IMR-90 (cell line): ENCODE measurements around the gene CENPP. TPM values are rescaled to one million over a fixed set of nuclear protein-coding genes. Genes with fewer than 3 reads are reported as not detected.

Experiments used
- ATAC-seq: fragments of 200-7000 bp; cut with Tn5 transposase; 2 replicates; pipeline ENCODE4 v1.9.1; 2020; ENCODE audit warnings: low read depth, mild to moderate bottlenecking, moderate library complexity
- BruUV-seq: library from RNA; stranded (reverse); fragments of 400-500 nt; replicated peaks from 2 replicates; lab custom pipeline; 2021; lab: Mats Ljungman, UMichigan
- CTCF ChIA-PET: fragments of 300-600 bp; formaldehyde crosslinking; extraction: SDS; loops from one replicate; lab custom pipeline; 2021; ENCODE audit warnings: antibody characterized with exemption; lab: Yijun Ruan, JAX
- POLR2A ChIA-PET: fragments of 300-600 bp; sonication (Branson Sonifier 250); formaldehyde crosslinking; loops from one replicate; lab custom pipeline; 2022; ENCODE audit warnings: antibody characterized with exemption; ENCODE audit not compliant: unreplicated experiment; lab: Charles Lee
- DNase-seq: peaks from one replicate; pipeline ENCODE4 v3.0.0; 2013
- H2AFZ ChIP-seq: replicated peaks from 2 replicates; pipeline ENCODE3; 2013; ENCODE audit warnings: low read length, mild to moderate bottlenecking; ENCODE audit not compliant: poor library complexity
- H2AK5ac ChIP-seq: 2 replicates; pipeline ENCODE4 v1.6.1; 2013; ENCODE audit warnings: low read depth, low read length, inconsistent platforms
- H2AK9ac ChIP-seq: replicated peaks from 2 replicates; pipeline ENCODE3; 2013; ENCODE audit warnings: mild to moderate bottlenecking, low read depth, low read length, moderate library complexity; ENCODE audit not compliant: poor library complexity
- H2BK120ac ChIP-seq: 2 replicates; pipeline ENCODE4 v1.6.1; 2013; ENCODE audit warnings: low read depth, low read length, inconsistent platforms
- H2BK15ac ChIP-seq: 3 replicates; pipeline ENCODE4 v1.6.1; 2013; ENCODE audit warnings: low read depth, low read length, inconsistent platforms
- H2BK20ac ChIP-seq: 2 replicates; pipeline ENCODE4 v1.6.1; 2013; ENCODE audit warnings: low read depth, mild to moderate bottlenecking, inconsistent platforms, low read length, moderate library complexity
- H2BK5ac ChIP-seq: 2 replicates; pipeline ENCODE4 v1.6.1; 2013; ENCODE audit warnings: mild to moderate bottlenecking, low read depth, low read length, inconsistent platforms; ENCODE audit not compliant: poor library complexity, severe bottlenecking
- H3K14ac ChIP-seq: replicated peaks from 2 replicates; pipeline ENCODE4 v1.6.1; 2013; ENCODE audit warnings: low read depth, low read length, inconsistent platforms
- H3K18ac ChIP-seq: 2 replicates; pipeline ENCODE4 v1.6.1; 2013; ENCODE audit warnings: low read depth, low read length, control low read depth
- H3K23ac ChIP-seq: 2 replicates; pipeline ENCODE4 v1.6.1; 2013; ENCODE audit warnings: low read depth, low read length, inconsistent platforms
- H3K27ac ChIP-seq: 2 replicates; pipeline ENCODE4 v1.5.1; 2013; ENCODE audit warnings: mild to moderate bottlenecking, control low read depth, low read length; ENCODE audit not compliant: insufficient read depth
- H3K27me3 ChIP-seq: 2 replicates; pipeline ENCODE4 v1.6.1; 2013; ENCODE audit warnings: low read length; ENCODE audit not compliant: control insufficient read depth, insufficient read depth
- H3K36me3 ChIP-seq: 2 replicates; pipeline ENCODE4 v1.6.1; 2013; ENCODE audit warnings: low read length, mixed read lengths; ENCODE audit not compliant: control insufficient read depth, insufficient read depth
- H3K4ac ChIP-seq: 2 replicates; pipeline ENCODE4 v1.6.1; 2013; ENCODE audit warnings: low read depth, low read length, inconsistent platforms
- H3K4me1 ChIP-seq: 2 replicates; pipeline ENCODE4 v1.6.1; 2013; ENCODE audit warnings: low read length, mixed read lengths; ENCODE audit not compliant: control insufficient read depth, insufficient read depth
- H3K4me2 ChIP-seq: 2 replicates; pipeline ENCODE4 v1.6.1; 2013; ENCODE audit warnings: low read depth, mild to moderate bottlenecking, control low read depth, low read length, moderate library complexity
- H3K4me3 ChIP-seq: 2 replicates; pipeline ENCODE4 v1.5.1; 2013; ENCODE audit warnings: low read depth, mild to moderate bottlenecking, control low read depth, low read length, moderate library complexity; ENCODE audit not compliant: insufficient read depth
- H3K56ac ChIP-seq: 2 replicates; pipeline ENCODE4 v1.6.1; 2013; ENCODE audit warnings: low read length, inconsistent platforms; ENCODE audit not compliant: insufficient read depth; ENCODE audit errors: extremely low read depth
- H3K79me1 ChIP-seq, 2 experiments: 2 replicates each; pipeline ENCODE4 v1.6.1; 2013; ENCODE audit warnings: low read length in 2 of 2, inconsistent platforms in 1 of 2, low read depth in 1 of 2
- H3K9ac ChIP-seq: 2 replicates; pipeline ENCODE4 v1.6.1; 2013; ENCODE audit warnings: low read depth, low read length, control low read depth
- H3K9me1 ChIP-seq: 2 replicates; pipeline ENCODE4 v1.6.1; 2013; ENCODE audit warnings: low read length, inconsistent platforms; ENCODE audit not compliant: insufficient read depth
- H3K9me3 ChIP-seq: 2 replicates; pipeline ENCODE4 v1.6.1; 2013; ENCODE audit warnings: low read length; ENCODE audit not compliant: control insufficient read depth, insufficient read depth
- H4K20me1 ChIP-seq: 2 replicates; pipeline ENCODE4 v1.6.1; 2013; ENCODE audit warnings: low read length, inconsistent platforms; ENCODE audit not compliant: insufficient read depth
- H4K5ac ChIP-seq: 2 replicates; pipeline ENCODE4 v1.6.1; 2013; ENCODE audit warnings: mild to moderate bottlenecking, low read depth, low read length, control low read depth
- H4K8ac ChIP-seq, 2 experiments: 2 replicates each; pipeline ENCODE4 v1.6.1; 2013; ENCODE audit warnings: low read depth in 2 of 2, low read length in 2 of 2, control low read depth in 1 of 2, inconsistent platforms in 1 of 2
- H4K91ac ChIP-seq: 2 replicates; pipeline ENCODE4 v1.6.1; 2013; ENCODE audit warnings: low read depth, low read length, inconsistent platforms; ENCODE audit not compliant: insufficient read depth
- BHLHE40 ChIP-seq: fragments of 150-350 bp; IDR thresholded peaks from 2 replicates; pipeline ENCODE4 v1.6.1; 2016; ENCODE audit warnings: mild to moderate bottlenecking, low read depth, low read length
- CEBPB ChIP-seq: IDR thresholded peaks from 2 replicates; pipeline ENCODE4 v1.6.1; 2012; ENCODE audit warnings: low read depth, low read length, improper control_type of control experiment
- CHD1 ChIP-seq: IDR thresholded peaks from 2 replicates; pipeline ENCODE4 v1.6.1; 2012; ENCODE audit warnings: low read depth, low read length, improper control_type of control experiment
- FOS ChIP-seq: fragments of 150-350 bp; IDR thresholded peaks from 2 replicates; pipeline ENCODE4 v1.6.1; 2016; ENCODE audit warnings: low read depth, low read length
- MAFK ChIP-seq: IDR thresholded peaks from 2 replicates; pipeline ENCODE4 v1.6.1; 2012; ENCODE audit warnings: low read depth, low read length, improper control_type of control experiment
- MAZ ChIP-seq: IDR thresholded peaks from 2 replicates; pipeline ENCODE4 v1.6.1; 2012; ENCODE audit warnings: low read depth, mild to moderate bottlenecking, low read length, improper control_type of control experiment, moderate library complexity, borderline replicate concordance
- NFE2L2 ChIP-seq: fragments of 150-350 bp; IDR thresholded peaks from 2 replicates; pipeline ENCODE4 v1.6.1; 2016; ENCODE audit warnings: low read depth, mild to moderate bottlenecking, low read length
- POLR2A ChIP-seq: IDR thresholded peaks from 2 replicates; pipeline ENCODE4 v1.6.1; 2012; ENCODE audit warnings: mild to moderate bottlenecking, low read depth, low read length
- RAD21 ChIP-seq: IDR thresholded peaks from 2 replicates; pipeline ENCODE4 v1.6.1; 2012; ENCODE audit warnings: low read length, improper control_type of control experiment
- RCOR1 ChIP-seq: IDR thresholded peaks from 2 replicates; pipeline ENCODE4 v1.6.1; 2012; ENCODE audit warnings: mild to moderate bottlenecking, low read length, improper control_type of control experiment; ENCODE audit not compliant: insufficient replicate concordance
- RFX5 ChIP-seq: IDR thresholded peaks from 2 replicates; pipeline ENCODE4 v1.8.0; 2012; ENCODE audit warnings: low read depth, mild to moderate bottlenecking, low read length, moderate library complexity
- SMC3 ChIP-seq: fragments of 150-350 bp; IDR thresholded peaks from 2 replicates; pipeline ENCODE4 v1.6.1; 2016; ENCODE audit warnings: low read depth, mild to moderate bottlenecking, antibody characterized with exemption, low read length, moderate library complexity
- WGBS, 2 experiments: methylation state at CpG; one replicate each; pipeline versions ENCODE4 v1.1.5 to v1.1.7; 2013; ENCODE audit warnings: missing lambda C conversion rate in 2 of 2; ENCODE audit not compliant: insufficient read length in 1 of 2; ENCODE audit errors: extremely low coverage in 2 of 2; 5-methylcytosine and 5-hydroxymethylcytosine counted together
- dilution Hi-C: fragments of 300-500 bp; cut with HindIII; formaldehyde crosslinking; loops from one replicate; pipeline ENCODE4 v1.14.3; 2018; ENCODE audit warnings: low sequenced_read_pairs; ENCODE audit not compliant: unreplicated experiment
- in situ Hi-C: fragments of 300-500 bp; cut with MboI; formaldehyde crosslinking; loops from 3 replicates; pipeline ENCODE4 v1.14.3; 2019; ENCODE audit warnings: low sequenced_read_pairs, inconsistent platforms, mixed read lengths
- intact Hi-C: fragments of 100-400 bp; cut with micrococcal nuclease; formaldehyde crosslinking; loops from 2 replicates; pipeline ENCODE4 v1.10.0; 2022
- polyA plus RNA-seq, 3 experiments: library from polyadenylated mRNA; depleted of rRNA; stranded (reverse); fragments of >200 nt; gene quantifications; 2 replicates each; pipeline ENCODE4 v1.2.3, GENCODE V29; 2012; ENCODE audit warnings: low replicate concordance in 1 of 3
- total RNA-seq: library from RNA; depleted of rRNA; stranded (reverse); fragments of >200 nt; gene quantifications from 2 replicates; pipeline ENCODE4 v1.2.3, GENCODE V29; 2012
- TF ChIP-seq, protein P1 (sequence below): fragments of 150-350 bp; IDR thresholded peaks from 2 replicates; pipeline ENCODE4 v1.6.1; 2017; ENCODE audit warnings: mild to moderate bottlenecking, antibody characterized with exemption, low read length, low read depth
- TF ChIP-seq, protein P2 (sequence below): conservative IDR thresholded peaks from 2 replicates; pipeline ENCODE4 v1.5.1; 2012; ENCODE audit warnings: mild to moderate bottlenecking, low read depth, low read length, improper control_type of control experiment
- TF ChIP-seq, protein P3 (sequence below): fragments of 150-350 bp; IDR thresholded peaks from 2 replicates; pipeline ENCODE4 v1.6.1; 2016; ENCODE audit warnings: low read depth, mild to moderate bottlenecking, low read length, moderate library complexity, borderline replicate concordance

The CENPP gene
- total and polyA plus RNA-seq, 2 of the 4 experiments (the other 2 are of a cell fraction) = 1.4 to 2.0 TPM

DNA sequence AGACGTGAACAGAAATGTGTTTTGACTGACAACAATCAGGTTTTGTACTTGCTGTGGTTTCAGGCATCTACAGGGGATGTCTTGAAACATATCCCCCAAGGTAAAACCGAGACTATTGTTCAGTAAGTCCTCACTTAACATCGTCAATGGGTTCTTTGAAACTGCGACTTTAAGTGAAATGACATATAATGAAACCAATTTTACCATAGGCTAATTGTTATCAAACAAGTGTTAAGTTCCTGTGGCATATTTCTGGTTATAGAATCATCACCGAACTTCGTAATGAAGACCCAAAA lies 114.9 kb downstream of the CENPP start:
- no peak overlapping the region for H3K14ac ChIP-seq
- H2BK20ac ChIP-seq = no peak overlapping the region
- H3K36me3 ChIP-seq = no peaks in the 10 kb centered on the region
- H3K4me3 ChIP-seq = no peak overlapping the region
- ChIA-PET POLR2A (no interaction called here), CTCF (no interaction called here)
- no TSS peak for BruUV-seq
- no peaks in the 10 kb centered on the region for H3K9me3 ChIP-seq
- H4K8ac ChIP-seq = no peak overlapping the region
- no peak for DNase-seq
- H2AK9ac ChIP-seq = no peak overlapping the region
- no peaks in the 10 kb centered on the region for H3K79me1 ChIP-seq
- no peaks in the 10 kb centered on the region for H3K9me1 ChIP-seq
- H2AK5ac ChIP-seq = no peak overlapping the region
- dilution Hi-C loops = no loop called here
- H3K23ac ChIP-seq = no peak overlapping the region
- peaks cover 2% of the 10 kb centered on the region; the same call in 1 of the 2 replicates for H3K4me1 ChIP-seq
- H3K27me3 ChIP-seq = no peaks in the 10 kb centered on the region
- H3K9ac ChIP-seq = no peak overlapping the region
- no peaks in the 10 kb centered on the region for H4K20me1 ChIP-seq
- H2AFZ ChIP-seq = no peak overlapping the region
- H3K56ac ChIP-seq = no peak overlapping the region
- H4K91ac ChIP-seq = no peak overlapping the region
- no peak overlapping the region for H2BK120ac ChIP-seq
- no peak overlapping the region for H3K27ac ChIP-seq
- H4K5ac ChIP-seq = no peak overlapping the region
- in situ Hi-C loops = no loop called here
- H3K4ac ChIP-seq = no peak overlapping the region
- H3K4me2 ChIP-seq = no peak overlapping the region
- WGBS, 2 experiments = no CpG with 5 or more reads among the region's 6 CpGs
- TF ChIP-seq MAFK = no peak
- TF ChIP-seq RCOR1 = no peak
- TF ChIP-seq RFX5 = no peak
- TF ChIP-seq MAZ = no peak
- no peak for TF ChIP-seq RAD21
- TF ChIP-seq FOS = no peak
- TF ChIP-seq, protein P1, sequence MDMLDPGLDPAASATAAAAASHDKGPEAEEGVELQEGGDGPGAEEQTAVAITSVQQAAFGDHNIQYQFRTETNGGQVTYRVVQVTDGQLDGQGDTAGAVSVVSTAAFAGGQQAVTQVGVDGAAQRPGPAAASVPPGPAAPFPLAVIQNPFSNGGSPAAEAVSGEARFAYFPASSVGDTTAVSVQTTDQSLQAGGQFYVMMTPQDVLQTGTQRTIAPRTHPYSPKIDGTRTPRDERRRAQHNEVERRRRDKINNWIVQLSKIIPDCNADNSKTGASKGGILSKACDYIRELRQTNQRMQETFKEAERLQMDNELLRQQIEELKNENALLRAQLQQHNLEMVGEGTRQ = no peak
- TF ChIP-seq, protein P2, sequence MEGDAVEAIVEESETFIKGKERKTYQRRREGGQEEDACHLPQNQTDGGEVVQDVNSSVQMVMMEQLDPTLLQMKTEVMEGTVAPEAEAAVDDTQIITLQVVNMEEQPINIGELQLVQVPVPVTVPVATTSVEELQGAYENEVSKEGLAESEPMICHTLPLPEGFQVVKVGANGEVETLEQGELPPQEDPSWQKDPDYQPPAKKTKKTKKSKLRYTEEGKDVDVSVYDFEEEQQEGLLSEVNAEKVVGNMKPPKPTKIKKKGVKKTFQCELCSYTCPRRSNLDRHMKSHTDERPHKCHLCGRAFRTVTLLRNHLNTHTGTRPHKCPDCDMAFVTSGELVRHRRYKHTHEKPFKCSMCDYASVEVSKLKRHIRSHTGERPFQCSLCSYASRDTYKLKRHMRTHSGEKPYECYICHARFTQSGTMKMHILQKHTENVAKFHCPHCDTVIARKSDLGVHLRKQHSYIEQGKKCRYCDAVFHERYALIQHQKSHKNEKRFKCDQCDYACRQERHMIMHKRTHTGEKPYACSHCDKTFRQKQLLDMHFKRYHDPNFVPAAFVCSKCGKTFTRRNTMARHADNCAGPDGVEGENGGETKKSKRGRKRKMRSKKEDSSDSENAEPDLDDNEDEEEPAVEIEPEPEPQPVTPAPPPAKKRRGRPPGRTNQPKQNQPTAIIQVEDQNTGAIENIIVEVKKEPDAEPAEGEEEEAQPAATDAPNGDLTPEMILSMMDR = no peak
- no peak for TF ChIP-seq NFE2L2
- TF ChIP-seq CEBPB = no peak
- TF ChIP-seq, protein P3, sequence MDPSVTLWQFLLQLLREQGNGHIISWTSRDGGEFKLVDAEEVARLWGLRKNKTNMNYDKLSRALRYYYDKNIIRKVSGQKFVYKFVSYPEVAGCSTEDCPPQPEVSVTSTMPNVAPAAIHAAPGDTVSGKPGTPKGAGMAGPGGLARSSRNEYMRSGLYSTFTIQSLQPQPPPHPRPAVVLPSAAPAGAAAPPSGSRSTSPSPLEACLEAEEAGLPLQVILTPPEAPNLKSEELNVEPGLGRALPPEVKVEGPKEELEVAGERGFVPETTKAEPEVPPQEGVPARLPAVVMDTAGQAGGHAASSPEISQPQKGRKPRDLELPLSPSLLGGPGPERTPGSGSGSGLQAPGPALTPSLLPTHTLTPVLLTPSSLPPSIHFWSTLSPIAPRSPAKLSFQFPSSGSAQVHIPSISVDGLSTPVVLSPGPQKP = no peak
- no peak for TF ChIP-seq CHD1
- no peak for TF ChIP-seq POLR2A
- no peak for TF ChIP-seq SMC3
- TF ChIP-seq BHLHE40 = no peak
- no peak overlapping the region for H2BK5ac ChIP-seq
- intact Hi-C loops = loop anchor here (2.0 kb wide), 1 partner anchor 194 kb away; no protein-coding TSS in a partner anchor
- no peak for ATAC-seq
- no peak overlapping the region for H3K18ac ChIP-seq
- no peak overlapping the region for H2BK15ac ChIP-seq
